Measurements from ENCODE around the gene NETO2.

NETO2 gene

GRCh38 chr16:47073223-47074155 is 70.3 kb downstream of the NETO2 start:
- H3K4me1 ChIP-seq (ENCODE audit: control insufficient read depth in 1 of 2, insufficient read depth in 1 of 2, low read depth in 1 of 2, low read length in 1 of 2), result no peaks in the 10 kb centered on the region
- no peaks in the 10 kb centered on the region for H3K27me3 ChIP-seq
- H3K27ac ChIP-seq, result no peak overlapping the region
- H3K4me3 ChIP-seq (ENCODE audit: low read depth in 1 of 2, low read length in 1 of 2), result no peak overlapping the region
- no peaks in the 10 kb centered on the region for H3K9me3 ChIP-seq
- H3K36me3 ChIP-seq, result no peaks in the 10 kb centered on the region
- TF ChIP-seq, protein P1, sequence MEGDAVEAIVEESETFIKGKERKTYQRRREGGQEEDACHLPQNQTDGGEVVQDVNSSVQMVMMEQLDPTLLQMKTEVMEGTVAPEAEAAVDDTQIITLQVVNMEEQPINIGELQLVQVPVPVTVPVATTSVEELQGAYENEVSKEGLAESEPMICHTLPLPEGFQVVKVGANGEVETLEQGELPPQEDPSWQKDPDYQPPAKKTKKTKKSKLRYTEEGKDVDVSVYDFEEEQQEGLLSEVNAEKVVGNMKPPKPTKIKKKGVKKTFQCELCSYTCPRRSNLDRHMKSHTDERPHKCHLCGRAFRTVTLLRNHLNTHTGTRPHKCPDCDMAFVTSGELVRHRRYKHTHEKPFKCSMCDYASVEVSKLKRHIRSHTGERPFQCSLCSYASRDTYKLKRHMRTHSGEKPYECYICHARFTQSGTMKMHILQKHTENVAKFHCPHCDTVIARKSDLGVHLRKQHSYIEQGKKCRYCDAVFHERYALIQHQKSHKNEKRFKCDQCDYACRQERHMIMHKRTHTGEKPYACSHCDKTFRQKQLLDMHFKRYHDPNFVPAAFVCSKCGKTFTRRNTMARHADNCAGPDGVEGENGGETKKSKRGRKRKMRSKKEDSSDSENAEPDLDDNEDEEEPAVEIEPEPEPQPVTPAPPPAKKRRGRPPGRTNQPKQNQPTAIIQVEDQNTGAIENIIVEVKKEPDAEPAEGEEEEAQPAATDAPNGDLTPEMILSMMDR (IDR thresholded peaks at IDR 0.05), result no peak

GRCh38 chr16:47072158-47072557 is 71.6 kb downstream of the NETO2 start:
- no peaks in the 10 kb centered on the region for H3K9me3 ChIP-seq
- no peaks in the 10 kb centered on the region for H3K4me1 ChIP-seq (ENCODE audit: control insufficient read depth in 1 of 2, insufficient read depth in 1 of 2, low read depth in 1 of 2, low read length in 1 of 2)
- no peak overlapping the region for H3K4me3 ChIP-seq (ENCODE audit: low read depth in 1 of 2, low read length in 1 of 2)
- H3K36me3 ChIP-seq, result no peaks in the 10 kb centered on the region
- TF ChIP-seq, protein P1 (IDR thresholded peaks at IDR 0.05), result no peak
- no peak overlapping the region for H3K27ac ChIP-seq
- no peaks in the 10 kb centered on the region for H3K27me3 ChIP-seq

- Histone ChIP-seq H3K36me3 (no peaks in the 10 kb centered on the region), H3K4me3 (ENCODE audit: low read depth in 1 of 2, low read length in 1 of 2) (no peak overlapping the region), H3K27ac (no peak overlapping the region), H3K9me3 (no peaks in the 10 kb centered on the region), H3K4me1 (ENCODE audit: control insufficient read depth in 1 of 2, insufficient read depth in 1 of 2, low read depth in 1 of 2, low read length in 1 of 2) (no peaks in the 10 kb centered on the region), H3K27me3 (no peaks in the 10 kb centered on the region)
- TF ChIP-seq, protein P1 (IDR thresholded peaks at IDR 0.05), result no peak
These were observed 73.7 kb downstream of the NETO2 start for GRCh38 chr16:47069841-47070584.

DNA sequence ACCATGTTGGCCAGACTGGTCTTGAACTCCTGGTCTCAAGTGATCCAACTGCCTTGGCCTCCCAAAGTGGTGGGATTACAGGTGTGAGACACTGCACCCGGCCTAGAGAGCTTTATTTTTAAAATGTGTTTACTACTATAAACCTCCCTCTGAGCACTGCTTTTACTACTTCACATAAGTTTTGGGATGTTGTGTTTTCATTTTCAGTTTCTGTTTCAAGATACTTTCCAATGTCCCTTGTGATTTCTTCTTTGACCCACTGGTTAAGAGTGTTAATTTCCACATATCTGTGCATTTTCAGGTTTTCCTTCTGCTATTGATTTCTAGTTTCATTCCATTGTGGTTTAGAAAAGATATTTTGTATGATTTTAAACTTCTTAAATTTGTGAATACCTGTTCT is 74.4 kb downstream of the NETO2 start:
- TF ChIP-seq, protein P1 (IDR thresholded peaks at IDR 0.05), result no peak
- no peak overlapping the region for H3K4me3 ChIP-seq (ENCODE audit: low read depth in 1 of 2, low read length in 1 of 2)
- no peaks in the 10 kb centered on the region for H3K9me3 ChIP-seq
- H3K27me3 ChIP-seq, result no peaks in the 10 kb centered on the region
- H3K27ac ChIP-seq, result no peak overlapping the region
- no peaks in the 10 kb centered on the region for H3K4me1 ChIP-seq (ENCODE audit: control insufficient read depth in 1 of 2, insufficient read depth in 1 of 2, low read depth in 1 of 2, low read length in 1 of 2)
- H3K36me3 ChIP-seq, result no peaks in the 10 kb centered on the region

DNA sequence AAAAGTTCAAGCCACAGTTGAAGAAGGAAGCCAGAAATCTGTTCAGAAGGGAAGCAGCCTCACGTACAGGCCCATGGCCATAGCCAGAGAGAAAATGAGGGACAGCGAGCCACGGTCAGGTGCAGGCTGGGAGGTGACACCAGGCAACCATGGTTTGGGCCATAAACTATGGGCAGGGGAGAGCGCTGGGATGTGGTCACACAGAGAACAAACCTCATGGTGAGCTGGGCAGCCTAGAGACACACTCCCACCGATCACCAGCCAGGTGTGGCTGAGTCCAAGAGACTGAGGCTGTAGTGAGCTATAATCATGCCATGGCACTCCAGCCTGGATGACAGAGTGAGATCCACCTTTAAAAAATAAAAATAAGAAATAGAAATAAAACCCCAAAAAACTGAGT is 76.5 kb downstream of the NETO2 start:
- no peak overlapping the region for H3K27ac ChIP-seq
- no peaks in the 10 kb centered on the region for H3K4me1 ChIP-seq (ENCODE audit: control insufficient read depth in 1 of 2, insufficient read depth in 1 of 2, low read depth in 1 of 2, low read length in 1 of 2)
- H3K4me3 ChIP-seq (ENCODE audit: low read depth in 1 of 2, low read length in 1 of 2), result no peak overlapping the region
- H3K27me3 ChIP-seq, result no peaks in the 10 kb centered on the region
- TF ChIP-seq, protein P1 (IDR thresholded peaks at IDR 0.05), result no peak
- no peaks in the 10 kb centered on the region for H3K9me3 ChIP-seq
- no peaks in the 10 kb centered on the region for H3K36me3 ChIP-seq
